IPS DF 6.9 (cell line): ENCODE results near the gene SZT2.
"Not testable (repeated sequence)": the region's sequence is repeated elsewhere in the genome, so short reads cannot be mapped to it uniquely, and the experiment has no call there.

Experiments
- DNase-seq: peaks from one replicate; pipeline ENCODE4 v3.0.0-alpha.2; 2013; ENCODE audit warnings: low read depth, low spot score
- H3K27ac ChIP-seq: one replicate; pipeline ENCODE4 v1.5.1; 2013; ENCODE audit warnings: low read length, control low read depth
- H3K27me3 ChIP-seq: 2 replicates; pipeline ENCODE4 v1.6.1; 2013; ENCODE audit warnings: mild to moderate bottlenecking, low read length; ENCODE audit not compliant: control insufficient read depth, insufficient read depth
- H3K36me3 ChIP-seq: 2 replicates; pipeline ENCODE4 v1.6.1; 2013; ENCODE audit warnings: low read length; ENCODE audit not compliant: control insufficient read depth, insufficient read depth
- H3K4me1 ChIP-seq: 2 replicates; pipeline ENCODE4 v1.6.1; 2013; ENCODE audit warnings: low read length; ENCODE audit not compliant: control insufficient read depth, insufficient read depth
- H3K4me3 ChIP-seq: 2 replicates; pipeline ENCODE4 v1.5.1; 2013; ENCODE audit warnings: mild to moderate bottlenecking, low read length
- H3K9me3 ChIP-seq: 2 replicates; pipeline ENCODE4 v1.6.1; 2013; ENCODE audit warnings: low read length, inconsistent platforms; ENCODE audit not compliant: control insufficient read depth, insufficient read depth
- WGBS: extraction: QIAGEN DNeasy Blood & Tissue Kit; methylation state at CpG from one replicate; pipeline ENCODE4 v1.1.7; 2013; ENCODE audit warnings: mixed read lengths, missing lambda C conversion rate; ENCODE audit not compliant: insufficient read length, insufficient coverage; 5-methylcytosine and 5-hydroxymethylcytosine counted together

The SZT2 gene

DNA sequence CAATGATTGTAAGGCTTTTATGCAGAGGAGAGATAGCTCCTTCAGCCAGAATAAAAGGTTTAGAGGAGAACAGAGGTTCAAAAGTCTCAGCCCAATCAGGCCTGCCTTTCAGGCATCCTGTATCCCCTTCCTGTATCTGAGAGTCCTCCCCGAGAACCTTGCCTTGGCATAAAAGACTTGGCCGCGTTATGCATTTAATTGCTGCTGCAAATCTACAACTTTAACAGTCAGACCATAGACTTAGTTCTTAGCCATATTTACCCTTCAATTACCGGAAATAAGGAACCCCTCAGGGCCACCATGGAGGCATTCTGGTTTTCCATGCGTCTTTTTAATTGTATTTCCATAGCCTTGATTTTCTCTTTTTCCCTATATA, 82.4 kb downstream of the SZT2 start:
- WGBS, result no CpG with 5 or more reads among the region's 5 CpGs
- H3K27me3 ChIP-seq, result no peaks in the 10 kb centered on the region
- H3K4me3 ChIP-seq, result no peak overlapping the region
- H3K36me3 ChIP-seq, result no peaks in the 10 kb centered on the region
- H3K9me3 ChIP-seq, result no peaks in the 10 kb centered on the region
- no peak overlapping the region for H3K27ac ChIP-seq
- DNase-seq, result no peak
- no peaks in the 10 kb centered on the region; the same call in 1 of the 2 replicates for H3K4me1 ChIP-seq

DNA sequence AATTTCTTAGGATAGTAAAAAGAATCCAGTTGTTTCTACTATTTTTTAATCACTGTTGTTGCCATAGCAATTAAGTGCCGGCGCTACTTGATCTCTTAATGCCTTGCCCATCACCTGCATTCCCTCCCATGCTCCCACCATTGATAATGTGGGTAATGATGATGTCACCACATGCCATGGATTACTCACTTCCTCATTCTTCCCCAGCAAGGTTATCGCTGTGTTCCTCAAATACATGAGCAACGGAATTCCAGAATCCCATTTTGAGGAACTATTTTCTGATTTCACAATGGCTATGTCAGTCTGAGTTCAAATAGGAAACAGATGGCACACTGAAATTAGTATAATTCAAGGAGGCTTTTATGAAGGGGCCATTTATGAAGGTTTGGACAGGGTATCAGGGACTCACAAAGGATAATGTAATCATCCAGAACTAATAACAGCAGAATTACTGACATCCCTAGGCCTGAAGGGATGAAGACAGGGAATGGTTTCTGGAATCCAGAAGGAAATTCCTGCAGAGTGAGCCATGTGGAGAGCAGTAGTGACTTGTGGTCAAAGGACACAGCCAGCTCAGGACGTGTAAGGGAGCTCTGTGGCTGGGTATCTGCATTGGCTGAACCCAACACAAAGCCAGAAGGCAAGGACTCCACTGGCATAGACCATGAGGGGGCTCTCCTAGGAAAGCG, 82.9 kb downstream of the SZT2 start:
- not testable (repeated sequence) for H3K4me3 ChIP-seq, DNase-seq, H3K9me3 ChIP-seq, H3K4me1 ChIP-seq, H3K27me3 ChIP-seq, H3K27ac ChIP-seq, H3K36me3 ChIP-seq
- WGBS, result no CpG with 5 or more reads among the region's 6 CpGs

DNA sequence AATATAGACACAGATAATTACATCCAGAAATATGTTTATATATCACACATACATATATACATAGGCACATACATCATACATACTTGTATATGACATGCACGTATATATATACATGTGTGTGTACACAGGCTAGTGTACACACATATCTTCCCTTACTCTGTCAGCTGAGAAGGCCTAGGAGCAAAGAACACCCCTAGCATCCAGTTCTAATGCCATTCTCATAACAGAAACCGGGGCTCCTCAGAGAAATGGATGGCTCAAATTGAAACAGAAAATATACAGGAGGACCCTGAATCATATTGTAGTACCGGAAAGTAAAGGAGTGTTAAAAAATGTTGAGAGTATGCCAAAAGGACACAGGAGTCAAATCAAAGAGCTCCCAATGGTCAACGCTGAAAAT, 83.8 kb downstream of the SZT2 start:
- Histone ChIP-seq H3K27me3 (no peaks in the 10 kb centered on the region), H3K36me3 (no peaks in the 10 kb centered on the region), H3K27ac (no peak overlapping the region), H3K4me3 (no peak overlapping the region), H3K4me1 (no peaks in the 10 kb centered on the region; the same call in 1 of the 2 replicates), H3K9me3 (no peaks in the 10 kb centered on the region)
- no CpG with 5 or more reads among the region's 4 CpGs for WGBS
- DNase-seq, result no peak

DNA sequence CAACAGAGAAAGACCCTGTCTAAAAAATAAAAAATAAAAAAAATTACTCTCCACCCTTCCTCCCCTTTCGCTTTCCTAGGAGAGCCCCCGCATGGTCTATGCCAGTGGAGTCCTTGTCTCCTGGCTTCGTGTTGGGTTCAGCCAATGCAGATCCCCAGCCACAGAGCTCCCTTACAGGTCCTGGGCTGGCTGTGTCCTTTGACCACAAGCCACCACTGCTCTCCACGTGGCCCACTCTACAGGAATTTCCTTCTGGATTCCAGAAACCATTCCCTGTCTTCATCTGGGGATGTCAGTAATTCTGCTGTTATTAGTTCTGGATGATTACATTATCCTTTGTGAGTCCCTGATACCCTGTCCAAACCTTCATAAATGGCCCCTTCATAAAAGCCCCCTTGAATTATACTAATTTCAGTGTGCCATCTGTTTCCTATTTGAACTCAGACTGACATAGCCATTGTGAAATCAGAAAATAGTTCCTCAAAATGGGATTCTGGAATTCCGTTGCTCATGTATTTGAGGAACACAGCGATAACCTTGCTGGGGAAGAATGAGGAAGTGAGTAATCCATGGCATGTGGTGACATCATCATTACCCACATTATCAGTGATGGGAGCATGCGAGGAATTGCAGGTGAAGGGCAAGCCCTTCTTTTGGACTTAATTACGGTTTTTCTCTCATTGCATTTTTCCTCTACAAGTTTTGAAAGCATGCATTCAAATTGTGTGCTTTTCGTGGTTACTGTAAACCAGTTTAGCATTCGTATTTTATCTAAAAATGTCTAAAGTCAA, 86.1 kb downstream of the SZT2 start:
- not testable (repeated sequence) for DNase-seq, H3K36me3 ChIP-seq, H3K9me3 ChIP-seq, H3K27ac ChIP-seq, H3K4me3 ChIP-seq, H3K27me3 ChIP-seq, H3K4me1 ChIP-seq
- no CpG with 5 or more reads among the region's 10 CpGs for WGBS

DNA sequence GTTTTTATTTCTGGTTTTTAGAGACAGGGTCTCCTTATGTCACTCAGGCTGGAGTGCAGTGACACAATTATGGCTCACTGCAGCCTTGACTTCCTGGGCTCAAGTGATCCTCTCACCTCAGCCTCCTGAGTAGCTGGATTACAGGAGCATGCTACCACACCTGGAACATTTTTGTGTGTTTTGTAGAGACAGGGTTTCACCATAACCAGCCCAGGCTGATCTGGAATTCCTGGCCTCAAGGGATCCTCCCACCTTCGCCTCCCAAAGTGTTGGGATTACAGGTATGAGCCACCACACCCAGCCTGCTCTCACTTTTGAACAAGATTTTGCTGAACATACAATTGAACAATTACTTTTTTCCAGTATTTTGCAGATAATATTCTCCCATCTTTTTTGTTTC, 88.0 kb downstream of the SZT2 start:
- no peak for DNase-seq
- Histone ChIP-seq H3K4me1 (no peaks in the 10 kb centered on the region; the same call in 1 of the 2 replicates), H3K9me3 (no peaks in the 10 kb centered on the region), H3K36me3 (no peaks in the 10 kb centered on the region), H3K27ac (no peak overlapping the region), H3K27me3 (no peaks in the 10 kb centered on the region), H3K4me3 (no peak overlapping the region)
- no CpG with 5 or more reads among the region's 1 CpG for WGBS

DNA sequence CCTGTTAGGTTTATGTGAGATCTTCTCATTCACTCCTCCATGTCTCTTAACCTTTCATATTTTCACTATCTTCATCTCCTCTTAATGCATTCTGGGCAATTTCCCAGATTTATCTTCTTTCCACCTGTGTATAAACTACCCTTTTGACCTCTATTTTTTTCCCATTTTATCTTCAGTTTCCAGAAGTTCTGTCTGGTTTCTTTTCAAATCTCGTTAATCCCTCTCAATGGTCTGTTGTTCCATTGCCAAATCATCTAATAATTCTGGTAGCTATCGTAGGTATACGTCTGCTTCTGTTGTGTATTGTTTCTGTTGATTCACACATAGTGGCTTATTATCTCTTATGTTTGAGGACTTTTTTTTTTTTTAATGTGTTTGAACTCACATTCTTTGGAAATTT, 89.7 kb downstream of the SZT2 start:
- H3K36me3 ChIP-seq, result no peaks in the 10 kb centered on the region
- no peak overlapping the region for H3K27ac ChIP-seq
- H3K27me3 ChIP-seq, result no peaks in the 10 kb centered on the region
- WGBS, result no CpG with 5 or more reads among the region's 3 CpGs
- no peaks in the 10 kb centered on the region for H3K4me1 ChIP-seq
- no peak for DNase-seq
- no peak overlapping the region for H3K4me3 ChIP-seq
- no peaks in the 10 kb centered on the region for H3K9me3 ChIP-seq

DNA sequence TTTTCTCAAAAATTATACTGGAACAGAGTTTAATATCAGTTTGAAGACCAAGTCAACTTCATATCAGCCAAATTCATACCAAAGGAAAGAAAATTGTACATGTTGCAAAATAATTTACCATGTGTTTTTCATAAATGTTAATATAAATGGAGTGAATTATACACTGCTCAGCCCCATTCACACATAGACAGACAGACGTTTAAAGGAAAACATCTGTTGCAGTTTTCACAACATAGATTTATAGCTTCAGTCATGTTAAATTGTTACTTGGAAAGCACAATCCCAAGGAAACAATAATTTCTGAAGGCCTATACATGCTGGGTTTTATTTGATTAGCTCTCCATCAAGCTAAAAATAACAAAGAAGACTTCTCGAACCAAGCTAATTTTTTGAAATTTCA, 91.8 kb downstream of the SZT2 start:
- Histone ChIP-seq H3K27ac (no peak overlapping the region), H3K4me3 (no peak overlapping the region), H3K9me3 (no peaks in the 10 kb centered on the region), H3K4me1 (no peaks in the 10 kb centered on the region), H3K27me3 (no peaks in the 10 kb centered on the region), H3K36me3 (no peaks in the 10 kb centered on the region)
- no CpG with 5 or more reads among the region's 2 CpGs for WGBS
- DNase-seq, result no peak

DNA sequence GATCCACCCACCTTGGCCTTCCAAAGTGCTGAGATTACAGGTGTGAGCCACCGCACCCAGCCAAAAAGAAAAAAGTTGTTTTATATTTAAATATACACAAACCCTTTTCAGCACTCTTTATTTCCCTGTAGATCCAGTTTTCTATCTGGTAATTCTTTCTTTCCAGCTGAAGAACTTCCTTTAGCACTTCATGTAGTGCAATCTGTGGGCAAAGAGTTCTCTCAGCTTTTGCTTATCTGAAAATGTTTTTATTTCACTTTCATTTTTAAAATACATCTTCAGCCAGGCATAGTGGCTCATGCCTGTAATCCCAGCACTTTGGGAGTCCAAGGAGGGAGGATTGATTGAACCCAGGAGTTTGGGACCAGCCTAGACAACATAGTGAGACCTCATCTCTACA, 92.5 kb downstream of the SZT2 start:
- Histone ChIP-seq H3K4me1 (no peaks in the 10 kb centered on the region), H3K36me3 (no peaks in the 10 kb centered on the region), H3K27me3 (no peaks in the 10 kb centered on the region), H3K9me3 (no peaks in the 10 kb centered on the region), H3K27ac (no peak overlapping the region), H3K4me3 (no peak overlapping the region)
- no CpG with 5 or more reads among the region's 1 CpG for WGBS
- no peak for DNase-seq

DNA sequence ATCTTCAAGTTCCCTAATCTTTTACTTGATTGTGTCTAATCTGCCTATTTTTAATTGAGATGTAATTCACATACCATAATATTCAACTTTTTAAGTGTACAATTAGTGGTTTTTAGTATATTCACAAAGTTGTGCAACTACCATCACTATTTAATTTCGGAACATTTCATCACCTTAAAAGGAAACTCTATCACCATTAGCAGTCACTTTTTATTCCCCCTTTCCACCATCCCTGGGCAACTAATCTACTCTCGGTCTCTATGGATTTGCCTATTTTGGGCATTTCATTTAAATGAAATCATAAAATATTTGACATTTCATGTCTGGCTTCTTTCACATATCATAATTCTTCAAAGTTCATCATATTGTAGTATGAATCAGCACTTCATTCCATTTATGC, 94.7 kb downstream of the SZT2 start:
- Histone ChIP-seq H3K27ac (no peak overlapping the region), H3K9me3 (no peaks in the 10 kb centered on the region), H3K4me3 (no peak overlapping the region), H3K4me1 (no peaks in the 10 kb centered on the region), H3K27me3 (no peaks in the 10 kb centered on the region), H3K36me3 (no peaks in the 10 kb centered on the region)
- no CpG with 5 or more reads among the region's 2 CpGs for WGBS
- no peak for DNase-seq

DNA sequence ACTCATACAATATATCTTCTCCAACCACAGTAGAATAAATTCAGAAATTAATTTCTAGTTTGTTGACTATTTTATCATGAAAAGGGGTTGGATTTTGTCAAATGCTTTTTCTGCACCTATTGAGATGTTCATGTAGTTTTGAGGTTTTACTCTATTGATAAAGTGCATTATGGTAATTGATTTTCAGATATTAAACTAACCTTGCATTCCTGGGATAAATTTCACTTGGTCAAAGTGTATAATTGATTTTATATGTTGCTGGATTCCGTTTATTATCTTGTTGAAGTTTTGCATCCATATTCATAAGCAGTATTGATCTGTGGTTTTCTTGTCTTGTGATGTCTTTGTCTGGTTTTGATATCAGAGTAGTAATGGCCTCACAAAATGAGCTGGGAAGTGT, 98.5 kb downstream of the SZT2 start:
- DNase-seq, result no peak
- Histone ChIP-seq H3K4me1 (no peaks in the 10 kb centered on the region), H3K9me3 (no peaks in the 10 kb centered on the region), H3K36me3 (no peaks in the 10 kb centered on the region), H3K27ac (no peak overlapping the region), H3K4me3 (no peak overlapping the region), H3K27me3 (no peaks in the 10 kb centered on the region)
- no CpG with 5 or more reads among the region's 1 CpG for WGBS

DNA sequence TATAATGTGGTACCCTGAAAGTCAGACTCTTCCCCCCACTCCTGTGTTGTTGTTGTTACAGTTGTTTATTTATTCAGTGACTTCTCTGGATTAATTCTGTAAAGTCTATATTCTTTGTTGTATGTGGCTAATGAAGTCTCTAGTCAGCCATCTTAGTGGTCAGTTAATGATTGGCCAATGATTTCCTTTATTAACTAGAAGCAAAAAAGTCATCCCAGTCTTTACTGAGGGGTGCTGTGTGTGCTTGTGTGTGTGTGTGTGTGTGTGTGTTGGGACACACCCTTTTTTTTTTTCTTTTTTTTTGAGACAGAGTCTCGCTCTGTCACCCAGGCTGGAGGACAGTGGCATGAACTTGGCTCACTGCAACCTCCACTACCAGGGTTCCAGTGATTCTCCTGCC, 101.4 kb downstream of the SZT2 start:
- H3K4me3 ChIP-seq, result no peak overlapping the region
- no peaks in the 10 kb centered on the region for H3K27me3 ChIP-seq
- no CpG with 5 or more reads among the region's 1 CpG for WGBS
- no peaks in the 10 kb centered on the region for H3K36me3 ChIP-seq
- no peak overlapping the region for H3K27ac ChIP-seq
- H3K9me3 ChIP-seq, result no peaks in the 10 kb centered on the region
- peaks cover 3% of the 10 kb centered on the region; the same call in 1 of the 2 replicates for H3K4me1 ChIP-seq
- no peak for DNase-seq
